HCT116 (cell line): Measurements from ENCODE around the gene HMCN1. TPM values are rescaled to one million over a fixed set of nuclear protein-coding genes. Genes with fewer than 3 reads are reported as not detected.

Experiments used
- ATAC-seq: fragments of 200-7000 bp; cut with Tn5 transposase; 2 replicates; pipeline ENCODE4 v1.9.1; 2020; ENCODE audit warnings: mild to moderate bottlenecking, moderate library complexity
- BruUV-seq: library from RNA; stranded (reverse); fragments of 400-500 nt; replicated peaks from 2 replicates; lab custom pipeline; 2021; lab: Mats Ljungman, UMichigan
- CTCF ChIA-PET: fragments of 300-600 bp; sonication (Branson Sonifier 250); formaldehyde crosslinking; loops from one replicate; lab custom pipeline; 2021; ENCODE audit warnings: antibody characterized with exemption; lab: Charles Lee
- POLR2A ChIA-PET: fragments of 300-600, 350-600 bp; sonication (Branson Sonifier 250); formaldehyde crosslinking; loops from one replicate; lab custom pipeline; 2021; ENCODE audit warnings: antibody characterized with exemption; lab: Charles Lee
- RAD21 ChIA-PET, 2 experiments: fragments of 300-600 bp; sonication (Branson Sonifier 250); formaldehyde crosslinking; loops; one replicate each; lab custom pipeline; 2023; ENCODE audit warnings: low total read pairs in 2 of 2; ENCODE audit not compliant: uncharacterized antibody in 2 of 2, unreplicated experiment in 2 of 2, low non-redundant PET in 1 of 2; lab: Charles Lee
- DNase-seq: peaks from one replicate; pipeline ENCODE4 v3.0.0-alpha.2; 2010; ENCODE audit warnings: low read depth, low spot score
- H2AFZ ChIP-seq: fragments of 200-600 bp; shearing (Covaris generic), sonication (generic); 2 replicates; pipeline ENCODE4 v1.6.1; 2017; ENCODE audit warnings: low read depth, mixed run types, mixed read lengths, antibody characterized with exemption, low read length; ENCODE audit not compliant: poor library complexity, severe bottlenecking
- H3K27ac ChIP-seq: 2 replicates; pipeline ENCODE4 v1.5.1; 2012; ENCODE audit warnings: low read depth, low read length
- H3K27me3 ChIP-seq: fragments of 200-600 bp; sonication (generic); 2 replicates; pipeline ENCODE4 v1.6.1; 2016; ENCODE audit warnings: mixed run types, low read length, mixed read lengths; ENCODE audit not compliant: insufficient read depth
- H3K36me3 ChIP-seq, 2 experiments: fragments of 200-500 bp in 1 of 2; fragments of 200-600 bp in 1 of 2; sonication (Bioruptor generic) in 1 of 2; sonication (generic) in 1 of 2; 2 replicates each; pipeline versions ENCODE4 v1.5.1 to v1.6.1; 2014 to 2016; ENCODE audit warnings: low read length in 2 of 2, inconsistent platforms in 1 of 2, mixed read lengths in 1 of 2, mixed run types in 1 of 2; ENCODE audit not compliant: insufficient read depth in 2 of 2, control insufficient read depth in 1 of 2
- H3K4me1 ChIP-seq, 2 experiments: fragments of 200-600 bp in 1 of 2; sonication (generic) in 1 of 2; 2 replicates each; pipeline versions ENCODE4 v1.5.1 to v1.6.1; 2012 to 2017; ENCODE audit warnings: low read length in 2 of 2, inconsistent platforms in 1 of 2, mild to moderate bottlenecking in 1 of 2, mixed read lengths in 1 of 2, mixed run types in 1 of 2, moderate library complexity in 1 of 2; ENCODE audit not compliant: insufficient read depth in 2 of 2, control insufficient read depth in 1 of 2
- H3K4me2 ChIP-seq: fragments of 200-600 bp; sonication (generic); 2 replicates; pipeline ENCODE4 v1.6.1; 2017; ENCODE audit warnings: mixed run types, low read length, mixed read lengths
- H3K4me3 ChIP-seq, 2 experiments: fragments of 200-600 bp in 1 of 2; sonication (generic) in 1 of 2; replicated peaks in 1 of 2; 2 replicates each; pipeline ENCODE4 v1.5.1; 2011 to 2016; ENCODE audit warnings: low read length in 2 of 2, control low read depth in 1 of 2, low read depth in 1 of 2, mild to moderate bottlenecking in 1 of 2, mixed read lengths in 1 of 2, mixed run types in 1 of 2
- H3K79me2 ChIP-seq: fragments of 200-600 bp; sonication (generic); 2 replicates; pipeline ENCODE4 v1.6.1; 2017; ENCODE audit warnings: mild to moderate bottlenecking, mixed run types, low read length, moderate library complexity, mixed read lengths; ENCODE audit not compliant: insufficient read depth
- H3K9ac ChIP-seq: fragments of 200-600 bp; sonication (generic); 2 replicates; pipeline ENCODE4 v1.6.1; 2016; ENCODE audit warnings: low read length, mixed read lengths
- H3K9me2 ChIP-seq: fragments of 200-600 bp; sonication (generic), shearing (Covaris generic); 2 replicates; pipeline ENCODE4 v1.6.1; 2017; ENCODE audit warnings: mixed run types, mild to moderate bottlenecking, moderate library complexity; ENCODE audit not compliant: insufficient read depth
- H3K9me3 ChIP-seq, 2 experiments: fragments of 200-500 bp in 1 of 2; fragments of 200-600 bp in 1 of 2; sonication (Bioruptor generic) in 1 of 2; sonication (generic) in 1 of 2; 2 replicates each; pipeline ENCODE4 v1.6.1; 2014 to 2017; ENCODE audit warnings: low read length in 2 of 2, mixed read lengths in 2 of 2, inconsistent platforms in 1 of 2, low read depth in 1 of 2, mild to moderate bottlenecking in 1 of 2, mixed run types in 1 of 2, moderate library complexity in 1 of 2; ENCODE audit not compliant: control insufficient read depth in 1 of 2, insufficient read depth in 1 of 2
- H4K20me1 ChIP-seq: fragments of 200-600 bp; sonication (generic), shearing (Covaris generic); 2 replicates; pipeline ENCODE4 v1.6.1; 2017; ENCODE audit warnings: mixed run types, mild to moderate bottlenecking, moderate library complexity; ENCODE audit not compliant: insufficient read depth
- CEBPB ChIP-seq: IDR thresholded peaks from 2 replicates; pipeline ENCODE4 v1.6.1; 2012; ENCODE audit warnings: low read depth
- EGR1 ChIP-seq: IDR thresholded peaks from 2 replicates; pipeline ENCODE4 v1.6.1; 2012; ENCODE audit warnings: low read depth
- EZH2 ChIP-seq: fragments of 200-600 bp; sonication (generic); IDR thresholded peaks from 2 replicates; pipeline ENCODE4 v1.6.1; 2017; ENCODE audit warnings: antibody characterized with exemption, mixed run types
- EZH2phosphoT487 ChIP-seq: fragments of 200-600 bp; IDR thresholded peaks from 2 replicates; pipeline ENCODE4 v1.6.1; 2018; ENCODE audit warnings: antibody characterized with exemption, borderline replicate concordance
- FOSL1 ChIP-seq: IDR thresholded peaks from 2 replicates; pipeline ENCODE4 v1.6.1; 2012; ENCODE audit warnings: low read depth
- JUND ChIP-seq: IDR thresholded peaks from 2 replicates; pipeline ENCODE4 v1.6.1; 2012
- POLR2A ChIP-seq: IDR thresholded peaks from 2 replicates; pipeline ENCODE4 v1.7.0; 2011; ENCODE audit warnings: borderline replicate concordance; ENCODE audit not compliant: insufficient read depth, insufficient read length; ENCODE audit errors: extremely low read depth
- POLR2AphosphoS5 ChIP-seq: IDR thresholded peaks from 2 replicates; pipeline ENCODE4 v1.6.1; 2011; ENCODE audit warnings: mild to moderate bottlenecking, low read depth, low read length, moderate library complexity
- RAD21 ChIP-seq: IDR thresholded peaks from 2 replicates; pipeline ENCODE4 v1.6.1; 2012; ENCODE audit warnings: low read depth, mild to moderate bottlenecking
- SP1 ChIP-seq: IDR thresholded peaks from 2 replicates; pipeline ENCODE4 v1.6.1; 2012; ENCODE audit warnings: low read depth
- SRF ChIP-seq: IDR thresholded peaks from 2 replicates; pipeline ENCODE4 v1.6.1; 2012; ENCODE audit warnings: low read depth
- TCF7L2 ChIP-seq: IDR thresholded peaks from 2 replicates; pipeline ENCODE4 v1.7.0; 2011; ENCODE audit warnings: borderline replicate concordance, inconsistent platforms; ENCODE audit not compliant: insufficient read depth, insufficient read length; ENCODE audit errors: extremely low read depth
- ZFX ChIP-seq: fragments of 450-650 bp; IDR thresholded peaks from 2 replicates; pipeline ENCODE4 v1.6.1; 2017
- ZNF274 ChIP-seq: fragments of 200-500 bp; sonication (Bioruptor generic); IDR thresholded peaks from 2 replicates; pipeline ENCODE4 v1.6.1; 2014; ENCODE audit warnings: mild to moderate bottlenecking, low read depth, low read length, inconsistent platforms
- intact Hi-C: fragments of 100-400 bp; cut with micrococcal nuclease; formaldehyde crosslinking; loops from 2 replicates; pipeline ENCODE4 v1.10.0; 2022
- total RNA-seq: library from RNA; stranded (reverse); gene quantifications from one replicate; pipeline ENCODE4 v1.2.1, GENCODE V29; 2021; ENCODE audit not compliant: unreplicated experiment
- TF ChIP-seq, protein P1 (sequence below): IDR thresholded peaks from 2 replicates; pipeline ENCODE4 v1.6.1; 2011; ENCODE audit warnings: mild to moderate bottlenecking, low read length, moderate library complexity; ENCODE audit not compliant: insufficient replicate concordance; ENCODE audit errors: extremely low read depth
- TF ChIP-seq, protein P2 (sequence below): IDR thresholded peaks from 2 replicates; pipeline ENCODE4 v1.6.1; 2012
- TF ChIP-seq, protein P3 (sequence below): IDR thresholded peaks from 2 replicates; pipeline ENCODE4 v1.6.1; 2012

Gene HMCN1
- total RNA-seq, 1 experiment from 2014 or later, result 0.59 TPM

DNA sequence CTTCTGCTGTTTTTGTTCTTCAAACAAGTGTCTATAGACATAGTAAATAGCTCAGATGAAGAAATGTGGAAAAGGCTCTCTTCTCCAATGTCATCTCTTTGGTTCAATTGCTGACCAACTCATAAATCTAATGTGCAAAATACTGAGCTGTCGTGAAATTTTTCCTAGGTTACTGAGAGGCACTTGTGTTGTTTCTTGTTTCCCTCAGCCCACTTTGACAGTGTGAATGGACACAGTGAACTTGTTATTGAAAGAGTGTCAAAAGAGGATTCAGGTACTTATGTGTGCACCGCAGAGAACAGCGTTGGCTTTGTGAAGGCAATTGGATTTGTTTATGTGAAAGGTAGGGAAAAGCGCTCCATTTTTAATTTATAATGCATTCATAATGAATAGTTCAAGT is 395.6 kb downstream of the HMCN1 start:
- DNase-seq (no peak), ATAC-seq (no peak)
- CTCF ChIA-PET, result no interaction called here
- no peak overlapping the region for H3K9ac ChIP-seq
- no peak for TF ChIP-seq EZH2
- TF ChIP-seq RAD21, result no peak
- TF ChIP-seq EZH2phosphoT487, result no peak
- TF ChIP-seq SRF, result no peak
- TF ChIP-seq JUND, result no peak
- no peak for TF ChIP-seq ZFX
- TF ChIP-seq FOSL1, result no peak
- no peak for TF ChIP-seq CEBPB
- TF ChIP-seq, protein P1, sequence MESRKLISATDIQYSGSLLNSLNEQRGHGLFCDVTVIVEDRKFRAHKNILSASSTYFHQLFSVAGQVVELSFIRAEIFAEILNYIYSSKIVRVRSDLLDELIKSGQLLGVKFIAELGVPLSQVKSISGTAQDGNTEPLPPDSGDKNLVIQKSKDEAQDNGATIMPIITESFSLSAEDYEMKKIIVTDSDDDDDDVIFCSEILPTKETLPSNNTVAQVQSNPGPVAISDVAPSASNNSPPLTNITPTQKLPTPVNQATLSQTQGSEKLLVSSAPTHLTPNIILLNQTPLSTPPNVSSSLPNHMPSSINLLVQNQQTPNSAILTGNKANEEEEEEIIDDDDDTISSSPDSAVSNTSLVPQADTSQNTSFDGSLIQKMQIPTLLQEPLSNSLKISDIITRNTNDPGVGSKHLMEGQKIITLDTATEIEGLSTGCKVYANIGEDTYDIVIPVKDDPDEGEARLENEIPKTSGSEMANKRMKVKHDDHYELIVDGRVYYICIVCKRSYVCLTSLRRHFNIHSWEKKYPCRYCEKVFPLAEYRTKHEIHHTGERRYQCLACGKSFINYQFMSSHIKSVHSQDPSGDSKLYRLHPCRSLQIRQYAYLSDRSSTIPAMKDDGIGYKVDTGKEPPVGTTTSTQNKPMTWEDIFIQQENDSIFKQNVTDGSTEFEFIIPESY, result no peak
- TF ChIP-seq, protein P2, sequence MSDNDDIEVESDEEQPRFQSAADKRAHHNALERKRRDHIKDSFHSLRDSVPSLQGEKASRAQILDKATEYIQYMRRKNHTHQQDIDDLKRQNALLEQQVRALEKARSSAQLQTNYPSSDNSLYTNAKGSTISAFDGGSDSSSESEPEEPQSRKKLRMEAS, result no peak
- TF ChIP-seq EGR1, result no peak
- no peak for TF ChIP-seq TCF7L2
- TF ChIP-seq ZNF274, result no peak
- TF ChIP-seq, protein P3, sequence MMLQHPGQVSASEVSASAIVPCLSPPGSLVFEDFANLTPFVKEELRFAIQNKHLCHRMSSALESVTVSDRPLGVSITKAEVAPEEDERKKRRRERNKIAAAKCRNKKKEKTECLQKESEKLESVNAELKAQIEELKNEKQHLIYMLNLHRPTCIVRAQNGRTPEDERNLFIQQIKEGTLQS, result no peak
- TF ChIP-seq POLR2A, result no peak
- no peak for TF ChIP-seq POLR2AphosphoS5
- TF ChIP-seq SP1, result no peak
- no peaks in the 10 kb centered on the region for H3K27me3 ChIP-seq
- H2AFZ ChIP-seq, result no peak overlapping the region
- intact Hi-C loops, result no loop called here
- POLR2A ChIA-PET, result no interaction called here
- H3K9me3 ChIP-seq, result no peaks in the 10 kb centered on the region
- H3K4me1 ChIP-seq, result no peaks in the 10 kb centered on the region
- H3K4me2 ChIP-seq, result no peak overlapping the region
- H3K9me2 ChIP-seq, result no peaks in the 10 kb centered on the region
- no peaks in the 10 kb centered on the region for H3K79me2 ChIP-seq
- no peaks in the 10 kb centered on the region for H4K20me1 ChIP-seq
- RAD21 ChIA-PET, result no interaction called here
- no peak overlapping the region for H3K4me3 ChIP-seq
- no peaks in the 10 kb centered on the region for H3K36me3 ChIP-seq
- BruUV-seq, result no TSS peak
- no peak overlapping the region for H3K27ac ChIP-seq
